H9 (cell line): ENCODE results near the gene OR51M1. TPM values are rescaled to one million over a fixed set of nuclear protein-coding genes. Genes with fewer than 3 reads are reported as not detected.

Source experiments
- DNase-seq: peaks from one replicate; pipeline ENCODE4 v3.0.0-alpha.2; 2017
- H2AFZ ChIP-seq: one replicate; pipeline ENCODE4 v1.6.1; 2013; ENCODE audit warnings: mild to moderate bottlenecking, low read length, control low read depth, moderate library complexity
- H2AK5ac ChIP-seq: 2 replicates; pipeline ENCODE4 v1.6.1; 2013; ENCODE audit warnings: low read length, control low read depth, mixed read lengths; ENCODE audit not compliant: insufficient read length
- H2BK120ac ChIP-seq: one replicate; pipeline ENCODE4 v1.6.1; 2013; ENCODE audit warnings: low read depth, mild to moderate bottlenecking, low read length, control low read depth, inconsistent platforms; ENCODE audit not compliant: poor library complexity, severe bottlenecking
- H2BK12ac ChIP-seq: 2 replicates; pipeline ENCODE4 v1.6.1; 2013; ENCODE audit warnings: low read length, control low read depth, mixed read lengths, low read depth; ENCODE audit not compliant: insufficient read length
- H2BK15ac ChIP-seq: 2 replicates; pipeline ENCODE4 v1.6.1; 2013; ENCODE audit warnings: low read depth, low read length, control low read depth
- H2BK20ac ChIP-seq: one replicate; pipeline ENCODE4 v1.6.1; 2013; ENCODE audit warnings: low read depth, mild to moderate bottlenecking, low read length, control low read depth, inconsistent platforms; ENCODE audit not compliant: poor library complexity, severe bottlenecking
- H2BK5ac ChIP-seq: 2 replicates; pipeline ENCODE4 v1.6.1; 2013; ENCODE audit warnings: low read length, control low read depth, mixed read lengths; ENCODE audit not compliant: insufficient read length
- H3K14ac ChIP-seq: 2 replicates; pipeline ENCODE4 v1.6.1; 2013; ENCODE audit warnings: low read length, control low read depth; ENCODE audit not compliant: insufficient read depth
- H3K18ac ChIP-seq: 2 replicates; pipeline ENCODE4 v1.6.1; 2013; ENCODE audit warnings: low read depth, mild to moderate bottlenecking, mixed read lengths, low read length, control low read depth; ENCODE audit not compliant: insufficient read length
- H3K23ac ChIP-seq: 2 replicates; pipeline ENCODE4 v1.6.1; 2013; ENCODE audit warnings: low read length, control low read depth, mixed read lengths, low read depth; ENCODE audit not compliant: insufficient read length
- H3K23me2 ChIP-seq: 2 replicates; pipeline ENCODE4 v1.6.1; 2013; ENCODE audit warnings: low read depth, mild to moderate bottlenecking, mixed read lengths, low read length, control low read depth; ENCODE audit not compliant: insufficient read length, poor library complexity, severe bottlenecking
- H3K27ac ChIP-seq: 2 replicates; pipeline ENCODE4 v1.5.1; 2013; ENCODE audit warnings: low read length, control low read depth, mixed read lengths, low read depth; ENCODE audit not compliant: insufficient read length
- H3K27me3 ChIP-seq: 2 replicates; pipeline ENCODE4 v1.6.1; 2013; ENCODE audit warnings: low read length, control low read depth, inconsistent platforms; ENCODE audit not compliant: insufficient read depth
- H3K4ac ChIP-seq: 2 replicates; pipeline ENCODE4 v1.6.1; 2013; ENCODE audit warnings: low read depth, mild to moderate bottlenecking, control low read depth, inconsistent platforms, low read length, moderate library complexity
- H3K4me1 ChIP-seq: 2 replicates; pipeline ENCODE4 v1.6.1; 2013; ENCODE audit warnings: low read length, control low read depth, inconsistent platforms; ENCODE audit not compliant: insufficient read depth
- H3K4me2 ChIP-seq: 2 replicates; pipeline ENCODE4 v1.6.1; 2013; ENCODE audit warnings: low read length, control low read depth, mixed read lengths; ENCODE audit not compliant: insufficient read length, insufficient read depth
- H3K56ac ChIP-seq: 2 replicates; pipeline ENCODE4 v1.6.1; 2013; ENCODE audit warnings: low read depth, mild to moderate bottlenecking, mixed read lengths, low read length, control low read depth; ENCODE audit not compliant: insufficient read length
- H3K79me1 ChIP-seq: 2 replicates; pipeline ENCODE4 v1.6.1; 2013; ENCODE audit warnings: low read depth, mild to moderate bottlenecking, moderate library complexity, low read length, control low read depth, inconsistent platforms; ENCODE audit not compliant: insufficient read depth, poor library complexity, severe bottlenecking
- H3K79me2 ChIP-seq: 2 replicates; pipeline ENCODE4 v1.6.1; 2013; ENCODE audit warnings: low read length, control low read depth, inconsistent platforms; ENCODE audit not compliant: insufficient read depth
- H3K9ac ChIP-seq: 2 replicates; pipeline ENCODE4 v1.6.1; 2013; ENCODE audit warnings: low read length, control low read depth, mixed read lengths; ENCODE audit not compliant: insufficient read length; ENCODE audit errors: extremely low read depth
- H3K9me3 ChIP-seq: one replicate; pipeline ENCODE4 v1.6.1; 2013; ENCODE audit warnings: low read depth, low read length, inconsistent platforms; ENCODE audit not compliant: control insufficient read depth
- H3T11ph ChIP-seq: one replicate; pipeline ENCODE4 v1.6.1; 2013; ENCODE audit warnings: mild to moderate bottlenecking, low read length, control low read depth, inconsistent platforms
- H4K20me1 ChIP-seq: one replicate; pipeline ENCODE4 v1.6.1; 2013; ENCODE audit not compliant: control insufficient read depth, insufficient read length, insufficient read depth
- H4K5ac ChIP-seq: 2 replicates; pipeline ENCODE4 v1.6.1; 2013; ENCODE audit warnings: low read depth, mild to moderate bottlenecking, mixed read lengths, low read length, control low read depth; ENCODE audit not compliant: insufficient read length
- H4K8ac ChIP-seq: replicated peaks from 2 replicates; pipeline ENCODE4 v1.6.1; 2013; ENCODE audit warnings: low read length, control low read depth, mixed read lengths, low read depth; ENCODE audit not compliant: insufficient read length
- H4K91ac ChIP-seq: 2 replicates; pipeline ENCODE4 v1.6.1; 2013; ENCODE audit warnings: low read depth, mild to moderate bottlenecking, moderate library complexity, mixed read lengths, low read length, control low read depth; ENCODE audit not compliant: insufficient read length
- H3K27ac Mint-ChIP-seq, 3 experiments: 2 replicates in 2 of 3; 3 replicates in 1 of 3; pipeline ENCODE4 v1.8.0; 2020 to 2021; ENCODE audit warnings: mixed read lengths in 3 of 3, mild to moderate bottlenecking in 1 of 3, moderate library complexity in 1 of 3
- H3K27me3 Mint-ChIP-seq: 2 replicates; pipeline ENCODE4 v1.8.0; 2021; ENCODE audit warnings: low read depth, mild to moderate bottlenecking, moderate library complexity, mixed read lengths
- H3K36me3 Mint-ChIP-seq, 3 experiments: 2 replicates in 2 of 3; 3 replicates in 1 of 3; pipeline ENCODE4 v1.8.0; 2020 to 2021; ENCODE audit warnings: low read depth in 3 of 3, mixed read lengths in 3 of 3; ENCODE audit not compliant: insufficient read depth in 1 of 3
- H3K4me1 Mint-ChIP-seq, 2 experiments: 2 replicates each; pipeline ENCODE4 v1.8.0; 2020; ENCODE audit warnings: mixed read lengths in 2 of 2
- H3K4me3 Mint-ChIP-seq, 2 experiments: 2 replicates in 1 of 2; 3 replicates in 1 of 2; pipeline ENCODE4 v1.8.0; 2020 to 2021; ENCODE audit warnings: mild to moderate bottlenecking in 2 of 2, mixed read lengths in 2 of 2, moderate library complexity in 1 of 2
- H3K9me3 Mint-ChIP-seq, 2 experiments: 2 replicates in 1 of 2; 3 replicates in 1 of 2; pipeline ENCODE4 v1.8.0; 2020; ENCODE audit warnings: mild to moderate bottlenecking in 2 of 2, mixed read lengths in 2 of 2, moderate library complexity in 1 of 2
- WGBS: extraction: QIAGEN DNeasy Blood & Tissue Kit; methylation state at CpG from one replicate; pipeline ENCODE4 v1.1.7; 2013; ENCODE audit warnings: missing lambda C conversion rate, low lambda C conversion rate, mixed read lengths; ENCODE audit not compliant: insufficient read length; ENCODE audit errors: extremely low coverage; 5-methylcytosine and 5-hydroxymethylcytosine counted together
- total RNA-seq: library from RNA; stranded (reverse); gene quantifications from 2 replicates; pipeline ENCODE4 v1.2.1, GENCODE V29; 2021
- TF ChIP-seq, protein P1 (sequence below): fragments of 200-600 bp; sonication (generic); conservative IDR thresholded peaks from 3 replicates; pipeline ENCODE4 v1.8.0; 2021; ENCODE audit warnings: antibody characterized with exemption, mild to moderate bottlenecking

The OR51M1 gene
- total RNA-seq, 1 experiment from 2014 or later, result not detected

DNA sequence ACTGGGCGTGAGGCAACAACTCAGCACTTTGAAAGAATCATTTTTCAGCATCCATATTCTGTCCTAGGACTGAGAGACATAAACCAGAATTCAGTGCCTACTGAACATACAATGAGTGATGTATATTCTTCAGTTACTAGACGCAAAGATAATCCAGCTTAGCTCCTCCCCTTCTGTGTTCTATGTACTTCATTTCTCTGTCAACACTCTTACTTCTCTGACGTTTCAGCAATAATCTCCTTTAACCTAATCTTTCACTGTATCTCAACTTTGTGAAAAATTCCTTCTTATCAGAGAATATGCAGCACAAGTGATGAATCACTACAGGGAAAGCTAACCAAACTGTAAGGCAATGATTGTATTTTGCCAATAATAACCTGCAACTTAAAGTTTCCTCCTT, 37.8 kb upstream of the OR51M1 start:
- no peak overlapping the region for H3K23ac ChIP-seq
- Mint-ChIP-seq H3K27me3 (no peaks in the 10 kb centered on the region), H3K27ac (no peak overlapping the region), H3K4me3 (no peak overlapping the region), H3K9me3 (no peaks in the 10 kb centered on the region), H3K4me1 (peaks cover 15 to 17% of the 10 kb centered on the region in 2 experiments), H3K36me3 (no peaks in the 10 kb centered on the region)
- no peak overlapping the region for H4K5ac ChIP-seq
- no peak overlapping the region for H2BK20ac ChIP-seq
- no peak overlapping the region for H2BK15ac ChIP-seq
- no peaks in the 10 kb centered on the region for H3K79me1 ChIP-seq
- no peak overlapping the region for H3K4ac ChIP-seq
- no peak overlapping the region for H4K8ac ChIP-seq
- no peak overlapping the region for H3K56ac ChIP-seq
- H2AK5ac ChIP-seq, result no peak overlapping the region
- no peak overlapping the region for H3K18ac ChIP-seq
- no CpG with 5 or more reads among the region's 3 CpGs for WGBS
- H3T11ph ChIP-seq, result no peak overlapping the region
- H3K23me2 ChIP-seq, result no peaks in the 10 kb centered on the region
- H2AFZ ChIP-seq, result no peak overlapping the region
- DNase-seq, result no peak
- H3K27me3 ChIP-seq, result no peaks in the 10 kb centered on the region
- no peak overlapping the region for H2BK120ac ChIP-seq
- H3K14ac ChIP-seq, result no peak overlapping the region
- no peak overlapping the region for H2BK12ac ChIP-seq
- TF ChIP-seq, protein P1, sequence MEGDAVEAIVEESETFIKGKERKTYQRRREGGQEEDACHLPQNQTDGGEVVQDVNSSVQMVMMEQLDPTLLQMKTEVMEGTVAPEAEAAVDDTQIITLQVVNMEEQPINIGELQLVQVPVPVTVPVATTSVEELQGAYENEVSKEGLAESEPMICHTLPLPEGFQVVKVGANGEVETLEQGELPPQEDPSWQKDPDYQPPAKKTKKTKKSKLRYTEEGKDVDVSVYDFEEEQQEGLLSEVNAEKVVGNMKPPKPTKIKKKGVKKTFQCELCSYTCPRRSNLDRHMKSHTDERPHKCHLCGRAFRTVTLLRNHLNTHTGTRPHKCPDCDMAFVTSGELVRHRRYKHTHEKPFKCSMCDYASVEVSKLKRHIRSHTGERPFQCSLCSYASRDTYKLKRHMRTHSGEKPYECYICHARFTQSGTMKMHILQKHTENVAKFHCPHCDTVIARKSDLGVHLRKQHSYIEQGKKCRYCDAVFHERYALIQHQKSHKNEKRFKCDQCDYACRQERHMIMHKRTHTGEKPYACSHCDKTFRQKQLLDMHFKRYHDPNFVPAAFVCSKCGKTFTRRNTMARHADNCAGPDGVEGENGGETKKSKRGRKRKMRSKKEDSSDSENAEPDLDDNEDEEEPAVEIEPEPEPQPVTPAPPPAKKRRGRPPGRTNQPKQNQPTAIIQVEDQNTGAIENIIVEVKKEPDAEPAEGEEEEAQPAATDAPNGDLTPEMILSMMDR, result no peak
- H3K4me2 ChIP-seq, result no peak overlapping the region
- no peaks in the 10 kb centered on the region for H3K9me3 ChIP-seq
- no peaks in the 10 kb centered on the region for H4K20me1 ChIP-seq
- no peak overlapping the region for H3K9ac ChIP-seq
- no peaks in the 10 kb centered on the region for H3K79me2 ChIP-seq
- no peak overlapping the region for H4K91ac ChIP-seq
- H2BK5ac ChIP-seq, result no peak overlapping the region
- H3K4me1 ChIP-seq, result peaks cover 7% of the 10 kb centered on the region; the same call in 1 of the 2 replicates
- H3K27ac ChIP-seq, result no peak overlapping the region
